Measurements from ENCODE around the gene ANKRD66.
"Not testable (repeated sequence)": the region's sequence is repeated elsewhere in the genome, so short reads cannot be mapped to it uniquely, and the experiment has no call there.

The ANKRD66 gene

GRCh38 chr6:46746696-46747095 is at the start of gene ANKRD66:
Gene ANKRD66, plus strand, starts transcription at chr6:46746933. Its CDS starts 5,016 bp downstream, at chr6:46751949.
- no peak for DNase-seq (ENCODE audit: low read depth in 2 of 2, low spot score in 1 of 2)

DNA sequence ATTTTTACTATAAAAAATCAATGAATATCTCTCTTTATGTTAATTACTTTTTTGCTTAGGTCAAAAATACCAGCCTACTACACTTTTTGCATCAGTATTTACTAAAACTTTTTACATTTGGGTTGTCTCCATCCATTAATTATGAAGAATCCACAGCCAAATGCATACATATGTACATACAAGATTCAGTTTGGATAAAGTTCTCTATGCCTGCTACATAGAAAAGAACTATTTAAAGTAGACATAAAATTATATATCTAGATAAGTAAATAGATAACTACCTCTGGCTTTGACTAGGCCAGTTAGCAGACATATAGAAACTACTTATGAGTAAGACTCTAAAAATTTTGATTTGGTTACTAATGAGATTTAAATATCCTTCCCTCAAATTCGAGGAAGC is 46.8 kb upstream of the ANKRD66 start:
- DNase-seq (ENCODE audit: low read depth in 2 of 2, low spot score in 1 of 2), result no peak

DNA sequence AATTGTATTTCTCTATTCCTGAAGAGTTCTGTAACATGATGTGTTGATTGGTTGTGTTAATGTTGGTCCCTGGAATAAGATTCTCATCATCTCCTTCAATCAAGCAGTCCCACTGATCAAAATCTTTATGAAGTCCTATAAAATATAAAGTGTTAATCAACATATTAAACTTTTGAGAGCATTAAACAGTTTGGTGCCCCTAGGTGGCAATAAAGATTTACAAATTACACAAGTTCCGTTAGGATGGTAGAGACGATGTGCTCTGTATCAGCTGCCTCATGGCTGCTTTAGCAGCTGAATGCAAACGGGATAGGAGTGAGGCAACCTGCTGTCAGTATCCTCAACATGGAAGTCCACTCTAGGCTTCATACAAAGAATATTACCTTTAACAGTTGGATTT is 42.2 kb upstream of the ANKRD66 start:
- no peak for DNase-seq (ENCODE audit: low read depth in 2 of 2, low spot score in 1 of 2)

GRCh38 chr6:46706464-46706863 is 40.3 kb upstream of the ANKRD66 start:
- no peak for DNase-seq (ENCODE audit: low read depth in 2 of 2, low spot score in 1 of 2)

- DNase-seq (ENCODE audit: low read depth in 2 of 2, low spot score in 1 of 2), result no peak
These were observed 35.2 kb upstream of the ANKRD66 start for GRCh38 chr6:46711491-46711890.

DNA sequence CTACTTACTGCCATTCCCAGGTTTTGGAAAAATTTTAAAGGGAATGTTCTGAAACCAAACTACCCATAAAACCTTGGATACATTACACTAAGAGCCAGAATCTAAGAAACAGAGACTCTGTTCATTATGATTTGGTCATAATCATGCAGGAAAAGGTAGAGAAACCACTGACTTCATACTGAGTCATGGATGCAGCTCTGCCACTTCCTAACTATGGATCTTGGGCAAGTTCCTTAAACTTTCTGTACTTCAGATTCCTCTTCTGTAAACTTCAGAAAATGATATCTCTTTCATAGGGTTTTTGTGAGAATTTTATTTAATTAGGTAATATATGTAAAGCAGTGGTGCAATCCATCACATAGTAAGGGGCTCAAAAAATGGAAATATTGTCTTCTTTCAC is 31.6 kb upstream of the ANKRD66 start:
- no peak for DNase-seq (ENCODE audit: low read depth in 2 of 2, low spot score in 1 of 2)

DNA sequence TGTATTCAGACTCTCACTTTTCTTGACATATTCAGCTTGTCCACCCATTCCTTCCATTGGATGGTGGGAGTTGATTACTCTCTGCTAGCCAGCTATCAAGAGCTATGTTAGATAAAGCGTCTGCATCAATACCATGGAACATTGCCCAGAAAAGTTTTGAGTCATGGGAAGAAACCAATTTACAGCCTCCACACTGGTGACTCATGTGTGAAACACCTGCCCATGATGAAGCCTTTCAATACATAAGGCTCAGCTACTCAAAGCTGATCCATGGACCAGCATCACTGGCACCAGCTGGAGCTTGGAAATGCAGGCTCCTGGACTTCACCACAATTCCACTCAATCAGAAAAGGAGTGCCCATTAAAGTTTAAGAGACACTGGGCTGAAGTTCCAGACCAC is 27.6 kb upstream of the ANKRD66 start:
- no peak for DNase-seq (ENCODE audit: low read depth in 2 of 2, low spot score in 1 of 2)

DNA sequence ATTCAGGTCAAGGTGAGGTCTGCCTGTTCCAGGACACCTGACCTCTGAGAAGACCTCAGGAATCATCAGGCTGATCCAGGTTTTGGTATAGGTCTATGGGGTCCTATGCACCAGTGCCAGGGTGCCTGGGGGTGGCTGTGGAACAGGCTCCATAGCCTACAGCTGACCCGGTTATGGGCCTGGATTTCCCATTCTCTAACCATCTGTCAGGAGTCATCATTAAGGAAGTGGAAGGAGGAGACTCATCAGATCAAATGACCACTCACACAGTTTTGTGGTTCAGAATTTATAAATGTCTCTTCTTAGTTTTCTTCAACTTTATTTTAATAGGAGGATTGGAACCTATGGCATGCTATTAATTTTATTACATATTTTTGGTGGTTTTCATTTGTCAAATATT is 26.3 kb upstream of the ANKRD66 start:
- DNase-seq (ENCODE audit: low read depth in 2 of 2, low spot score in 1 of 2), result no peak

- DNase-seq (ENCODE audit: low read depth in 2 of 2, low spot score in 1 of 2), result no peak
These were observed 16.9 kb upstream of the ANKRD66 start for GRCh38 chr6:46729787-46730326.

DNA sequence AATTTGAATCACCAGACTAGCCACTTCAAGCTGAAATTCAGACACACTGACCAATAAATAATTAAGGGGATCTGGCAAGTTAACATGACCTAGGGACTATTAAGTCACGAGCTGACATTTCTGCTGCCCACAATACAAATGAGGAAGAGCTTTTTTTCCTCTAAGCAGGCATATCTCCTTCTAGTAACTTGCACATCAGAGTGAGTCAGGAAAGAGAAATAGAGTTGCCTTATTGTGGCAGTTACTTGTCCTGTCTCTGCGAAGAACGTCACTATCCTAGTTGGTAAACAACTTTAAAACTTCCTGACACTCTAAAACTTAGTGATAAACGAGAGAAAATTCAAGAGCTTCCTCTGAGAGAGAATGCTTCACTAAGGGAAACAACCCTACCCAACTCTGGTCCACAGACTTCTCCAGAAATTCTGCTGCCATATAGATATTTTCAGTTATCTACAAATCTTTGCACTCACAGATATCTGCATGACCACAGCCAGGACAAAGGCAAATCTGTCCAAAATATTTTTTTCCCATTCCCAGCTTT is 15.7 kb upstream of the ANKRD66 start:
- no peak for DNase-seq (ENCODE audit: low read depth in 2 of 2, low spot score in 1 of 2)

- DNase-seq (ENCODE audit: low read depth in 2 of 2, low spot score in 1 of 2), result no peak
These were observed 13.4 kb upstream of the ANKRD66 start for GRCh38 chr6:46733341-46733801.

GRCh38 chr6:46734867-46735719 is 11.6 kb upstream of the ANKRD66 start, which contains the start of gene PLA2G7:
Gene PLA2G7, minus strand, starts transcription at chr6:46735375. Its CDS starts 12,484 bp downstream, at chr6:46722891.
- no peak for DNase-seq (ENCODE audit: low read depth in 2 of 2, low spot score in 1 of 2)

DNA sequence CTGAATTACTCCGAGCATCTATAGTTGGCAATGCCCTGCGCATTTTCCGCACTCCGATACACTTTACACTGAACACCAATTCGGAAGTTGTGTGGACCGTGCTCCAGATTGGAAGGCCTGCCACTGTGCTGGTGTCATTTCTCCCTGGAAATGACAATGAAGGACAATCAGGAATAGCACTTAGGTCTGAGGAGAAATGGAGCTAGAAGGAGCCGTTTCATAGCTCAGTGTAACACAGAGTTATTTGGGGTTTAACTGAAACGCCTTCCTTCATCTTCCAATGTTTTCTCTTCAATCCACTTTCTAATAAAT is 11.1 kb upstream of the ANKRD66 start:
- DNase-seq (ENCODE audit: low read depth in 2 of 2, low spot score in 1 of 2), result no peak

GRCh38 chr6:46736906-46737305 is 9.8 kb upstream of the ANKRD66 start:
- DNase-seq (ENCODE audit: low read depth in 2 of 2, low spot score in 1 of 2), result no peak

DNA sequence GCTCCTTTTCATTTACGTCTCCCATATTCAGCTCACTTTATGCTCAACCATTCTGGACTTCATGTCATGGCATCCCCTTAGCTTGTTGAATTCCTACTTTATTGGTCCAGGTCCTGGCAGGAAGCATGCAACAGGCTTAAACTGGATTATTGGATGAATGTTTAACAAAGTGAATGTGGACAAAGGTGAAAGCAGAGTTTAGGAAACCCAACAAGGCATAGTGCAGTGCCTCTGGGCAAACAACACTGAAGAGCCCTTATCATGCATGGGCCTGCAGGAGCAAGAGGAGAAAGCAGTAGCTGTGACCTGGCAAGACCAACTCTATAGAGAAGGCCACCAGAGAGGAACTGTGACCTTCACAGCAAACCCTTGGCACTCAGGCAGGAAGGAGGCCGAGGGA is 5.3 kb upstream of the ANKRD66 start:
- DNase-seq (ENCODE audit: low read depth in 2 of 2, low spot score in 1 of 2), result no peak

GRCh38 chr6:46741910-46742309 is 4.8 kb upstream of the ANKRD66 start:
- no peak for DNase-seq (ENCODE audit: low read depth in 2 of 2, low spot score in 1 of 2)

GRCh38 chr6:46743425-46744158 is 3.1 kb upstream of the ANKRD66 start:
- DNase-seq (ENCODE audit: low read depth in 2 of 2, low spot score in 1 of 2), result no peak

- DNase-seq (ENCODE audit: low read depth in 2 of 2, low spot score in 1 of 2), result not testable (repeated sequence)
These were observed 2.5 kb upstream of the ANKRD66 start for GRCh38 chr6:46744159-46744725.

DNA sequence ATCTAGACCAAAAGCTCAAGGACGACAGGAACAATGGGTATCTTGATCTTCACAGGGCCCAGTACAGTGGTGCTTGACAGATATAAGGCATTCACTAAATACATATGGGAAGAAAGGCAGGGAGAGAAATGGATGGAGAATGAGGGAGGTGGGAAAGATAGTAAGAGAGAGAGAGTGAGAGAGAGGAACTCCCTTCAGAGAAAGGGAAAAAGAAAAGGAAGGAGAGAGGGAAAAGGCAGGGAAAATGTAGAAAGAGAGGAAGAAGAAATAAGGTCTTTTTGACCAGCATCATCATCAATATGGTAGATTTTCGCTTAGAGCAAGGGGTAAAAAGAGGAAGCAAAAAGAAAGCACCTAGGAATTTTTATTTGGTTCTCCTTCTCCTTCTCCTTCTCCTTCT is 760 bp upstream of the ANKRD66 start:
- no peak for DNase-seq (ENCODE audit: low read depth in 2 of 2, low spot score in 1 of 2)

- DNase-seq (ENCODE audit: low read depth in 2 of 2, low spot score in 1 of 2), result no peak
These were observed 2.3 kb downstream of the ANKRD66 start for GRCh38 chr6:46748940-46749503.

DNA sequence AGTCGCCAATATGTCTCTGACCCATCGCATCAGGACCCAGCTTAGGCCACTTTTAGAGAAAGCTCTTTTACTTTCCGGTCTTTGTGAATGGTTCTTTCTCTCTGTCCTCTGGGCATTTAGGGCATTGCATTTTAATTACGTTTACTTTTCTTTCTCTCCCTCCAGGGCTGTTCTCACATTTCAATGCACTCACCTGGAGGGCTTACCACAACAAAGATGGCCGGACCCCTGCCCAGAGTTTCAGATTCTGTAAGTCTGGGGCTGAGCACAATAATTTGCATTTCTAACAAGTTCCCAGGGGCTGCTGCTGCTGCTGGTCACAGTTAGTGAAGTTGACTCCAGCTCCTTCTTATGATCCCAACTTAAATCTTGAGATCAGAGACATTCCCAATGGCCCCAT is 3.0 kb downstream of the ANKRD66 start:
- DNase-seq (ENCODE audit: low read depth in 2 of 2, low spot score in 1 of 2), result no peak
